IMR-90 (cell line): ENCODE data around the gene CARD8. TPM values are rescaled to one million over a fixed set of nuclear protein-coding genes. Genes with fewer than 3 reads are reported as not detected.

Experiments used
- ATAC-seq: fragments of 200-7000 bp; cut with Tn5 transposase; 2 replicates; pipeline ENCODE4 v1.9.1; 2020; ENCODE audit warnings: low read depth, mild to moderate bottlenecking, moderate library complexity
- BruUV-seq: library from RNA; stranded (reverse); fragments of 400-500 nt; replicated peaks from 2 replicates; lab custom pipeline; 2021; lab: Mats Ljungman, UMichigan
- CTCF ChIA-PET: fragments of 300-600 bp; formaldehyde crosslinking; extraction: SDS; loops from one replicate; lab custom pipeline; 2021; ENCODE audit warnings: antibody characterized with exemption; lab: Yijun Ruan, JAX
- POLR2A ChIA-PET: fragments of 300-600 bp; sonication (Branson Sonifier 250); formaldehyde crosslinking; loops from one replicate; lab custom pipeline; 2022; ENCODE audit warnings: antibody characterized with exemption; ENCODE audit not compliant: unreplicated experiment; lab: Charles Lee
- DNase-seq: peaks from one replicate; pipeline ENCODE4 v3.0.0; 2013
- H2AFZ ChIP-seq: replicated peaks from 2 replicates; pipeline ENCODE3; 2013; ENCODE audit warnings: low read length, mild to moderate bottlenecking; ENCODE audit not compliant: poor library complexity
- H2AK5ac ChIP-seq: 2 replicates; pipeline ENCODE4 v1.6.1; 2013; ENCODE audit warnings: low read depth, low read length, inconsistent platforms
- H2AK9ac ChIP-seq: replicated peaks from 2 replicates; pipeline ENCODE3; 2013; ENCODE audit warnings: mild to moderate bottlenecking, low read depth, low read length, moderate library complexity; ENCODE audit not compliant: poor library complexity
- H2BK120ac ChIP-seq: 2 replicates; pipeline ENCODE4 v1.6.1; 2013; ENCODE audit warnings: low read depth, low read length, inconsistent platforms
- H2BK15ac ChIP-seq: 3 replicates; pipeline ENCODE4 v1.6.1; 2013; ENCODE audit warnings: low read depth, low read length, inconsistent platforms
- H2BK20ac ChIP-seq: 2 replicates; pipeline ENCODE4 v1.6.1; 2013; ENCODE audit warnings: low read depth, mild to moderate bottlenecking, inconsistent platforms, low read length, moderate library complexity
- H2BK5ac ChIP-seq: 2 replicates; pipeline ENCODE4 v1.6.1; 2013; ENCODE audit warnings: mild to moderate bottlenecking, low read depth, low read length, inconsistent platforms; ENCODE audit not compliant: poor library complexity, severe bottlenecking
- H3K14ac ChIP-seq: replicated peaks from 2 replicates; pipeline ENCODE4 v1.6.1; 2013; ENCODE audit warnings: low read depth, low read length, inconsistent platforms
- H3K18ac ChIP-seq: 2 replicates; pipeline ENCODE4 v1.6.1; 2013; ENCODE audit warnings: low read depth, low read length, control low read depth
- H3K23ac ChIP-seq: 2 replicates; pipeline ENCODE4 v1.6.1; 2013; ENCODE audit warnings: low read depth, low read length, inconsistent platforms
- H3K27ac ChIP-seq: 2 replicates; pipeline ENCODE4 v1.5.1; 2013; ENCODE audit warnings: mild to moderate bottlenecking, control low read depth, low read length; ENCODE audit not compliant: insufficient read depth
- H3K27me3 ChIP-seq: 2 replicates; pipeline ENCODE4 v1.6.1; 2013; ENCODE audit warnings: low read length; ENCODE audit not compliant: control insufficient read depth, insufficient read depth
- H3K36me3 ChIP-seq: 2 replicates; pipeline ENCODE4 v1.6.1; 2013; ENCODE audit warnings: low read length, mixed read lengths; ENCODE audit not compliant: control insufficient read depth, insufficient read depth
- H3K4ac ChIP-seq: 2 replicates; pipeline ENCODE4 v1.6.1; 2013; ENCODE audit warnings: low read depth, low read length, inconsistent platforms
- H3K4me1 ChIP-seq: 2 replicates; pipeline ENCODE4 v1.6.1; 2013; ENCODE audit warnings: low read length, mixed read lengths; ENCODE audit not compliant: control insufficient read depth, insufficient read depth
- H3K4me2 ChIP-seq: 2 replicates; pipeline ENCODE4 v1.6.1; 2013; ENCODE audit warnings: low read depth, mild to moderate bottlenecking, control low read depth, low read length, moderate library complexity
- H3K4me3 ChIP-seq: 2 replicates; pipeline ENCODE4 v1.5.1; 2013; ENCODE audit warnings: low read depth, mild to moderate bottlenecking, control low read depth, low read length, moderate library complexity; ENCODE audit not compliant: insufficient read depth
- H3K56ac ChIP-seq: 2 replicates; pipeline ENCODE4 v1.6.1; 2013; ENCODE audit warnings: low read length, inconsistent platforms; ENCODE audit not compliant: insufficient read depth; ENCODE audit errors: extremely low read depth
- H3K79me1 ChIP-seq, 2 experiments: 2 replicates each; pipeline ENCODE4 v1.6.1; 2013; ENCODE audit warnings: low read length in 2 of 2, inconsistent platforms in 1 of 2, low read depth in 1 of 2
- H3K9ac ChIP-seq: 2 replicates; pipeline ENCODE4 v1.6.1; 2013; ENCODE audit warnings: low read depth, low read length, control low read depth
- H3K9me1 ChIP-seq: 2 replicates; pipeline ENCODE4 v1.6.1; 2013; ENCODE audit warnings: low read length, inconsistent platforms; ENCODE audit not compliant: insufficient read depth
- H3K9me3 ChIP-seq: 2 replicates; pipeline ENCODE4 v1.6.1; 2013; ENCODE audit warnings: low read length; ENCODE audit not compliant: control insufficient read depth, insufficient read depth
- H4K20me1 ChIP-seq: 2 replicates; pipeline ENCODE4 v1.6.1; 2013; ENCODE audit warnings: low read length, inconsistent platforms; ENCODE audit not compliant: insufficient read depth
- H4K5ac ChIP-seq: 2 replicates; pipeline ENCODE4 v1.6.1; 2013; ENCODE audit warnings: mild to moderate bottlenecking, low read depth, low read length, control low read depth
- H4K8ac ChIP-seq, 2 experiments: 2 replicates each; pipeline ENCODE4 v1.6.1; 2013; ENCODE audit warnings: low read depth in 2 of 2, low read length in 2 of 2, control low read depth in 1 of 2, inconsistent platforms in 1 of 2
- H4K91ac ChIP-seq: 2 replicates; pipeline ENCODE4 v1.6.1; 2013; ENCODE audit warnings: low read depth, low read length, inconsistent platforms; ENCODE audit not compliant: insufficient read depth
- BHLHE40 ChIP-seq: fragments of 150-350 bp; IDR thresholded peaks from 2 replicates; pipeline ENCODE4 v1.6.1; 2016; ENCODE audit warnings: mild to moderate bottlenecking, low read depth, low read length
- CEBPB ChIP-seq: IDR thresholded peaks from 2 replicates; pipeline ENCODE4 v1.6.1; 2012; ENCODE audit warnings: low read depth, low read length, improper control_type of control experiment
- CHD1 ChIP-seq: IDR thresholded peaks from 2 replicates; pipeline ENCODE4 v1.6.1; 2012; ENCODE audit warnings: low read depth, low read length, improper control_type of control experiment
- FOS ChIP-seq: fragments of 150-350 bp; IDR thresholded peaks from 2 replicates; pipeline ENCODE4 v1.6.1; 2016; ENCODE audit warnings: low read depth, low read length
- MAFK ChIP-seq: IDR thresholded peaks from 2 replicates; pipeline ENCODE4 v1.6.1; 2012; ENCODE audit warnings: low read depth, low read length, improper control_type of control experiment
- MAZ ChIP-seq: IDR thresholded peaks from 2 replicates; pipeline ENCODE4 v1.6.1; 2012; ENCODE audit warnings: low read depth, mild to moderate bottlenecking, low read length, improper control_type of control experiment, moderate library complexity, borderline replicate concordance
- MXI1 ChIP-seq: IDR thresholded peaks from 2 replicates; pipeline ENCODE4 v1.6.1; 2012; ENCODE audit warnings: low read depth, mild to moderate bottlenecking, low read length, moderate library complexity, borderline replicate concordance
- NFE2L2 ChIP-seq: fragments of 150-350 bp; IDR thresholded peaks from 2 replicates; pipeline ENCODE4 v1.6.1; 2016; ENCODE audit warnings: low read depth, mild to moderate bottlenecking, low read length
- POLR2A ChIP-seq: IDR thresholded peaks from 2 replicates; pipeline ENCODE4 v1.6.1; 2012; ENCODE audit warnings: mild to moderate bottlenecking, low read depth, low read length
- RAD21 ChIP-seq: IDR thresholded peaks from 2 replicates; pipeline ENCODE4 v1.6.1; 2012; ENCODE audit warnings: low read length, improper control_type of control experiment
- RCOR1 ChIP-seq: IDR thresholded peaks from 2 replicates; pipeline ENCODE4 v1.6.1; 2012; ENCODE audit warnings: mild to moderate bottlenecking, low read length, improper control_type of control experiment; ENCODE audit not compliant: insufficient replicate concordance
- RFX5 ChIP-seq: IDR thresholded peaks from 2 replicates; pipeline ENCODE4 v1.8.0; 2012; ENCODE audit warnings: low read depth, mild to moderate bottlenecking, low read length, moderate library complexity
- SMC3 ChIP-seq: fragments of 150-350 bp; IDR thresholded peaks from 2 replicates; pipeline ENCODE4 v1.6.1; 2016; ENCODE audit warnings: low read depth, mild to moderate bottlenecking, antibody characterized with exemption, low read length, moderate library complexity
- WGBS, 2 experiments: methylation state at CpG; one replicate each; pipeline versions ENCODE4 v1.1.5 to v1.1.7; 2013; ENCODE audit warnings: missing lambda C conversion rate in 2 of 2; ENCODE audit not compliant: insufficient read length in 1 of 2; ENCODE audit errors: extremely low coverage in 2 of 2; 5-methylcytosine and 5-hydroxymethylcytosine counted together
- dilution Hi-C: fragments of 300-500 bp; cut with HindIII; formaldehyde crosslinking; loops from one replicate; pipeline ENCODE4 v1.14.3; 2018; ENCODE audit warnings: low sequenced_read_pairs; ENCODE audit not compliant: unreplicated experiment
- in situ Hi-C: fragments of 300-500 bp; cut with MboI; formaldehyde crosslinking; loops from 3 replicates; pipeline ENCODE4 v1.14.3; 2019; ENCODE audit warnings: low sequenced_read_pairs, inconsistent platforms, mixed read lengths
- intact Hi-C: fragments of 100-400 bp; cut with micrococcal nuclease; formaldehyde crosslinking; loops from 2 replicates; pipeline ENCODE4 v1.10.0; 2022
- polyA plus RNA-seq, 3 experiments: library from polyadenylated mRNA; depleted of rRNA; stranded (reverse); fragments of >200 nt; gene quantifications; 2 replicates each; pipeline ENCODE4 v1.2.3, GENCODE V29; 2012; ENCODE audit warnings: low replicate concordance in 1 of 3
- total RNA-seq: library from RNA; depleted of rRNA; stranded (reverse); fragments of >200 nt; gene quantifications from 2 replicates; pipeline ENCODE4 v1.2.3, GENCODE V29; 2012
- TF ChIP-seq, protein P1 (sequence below): fragments of 150-350 bp; IDR thresholded peaks from 2 replicates; pipeline ENCODE4 v1.6.1; 2016; ENCODE audit warnings: low read depth, mild to moderate bottlenecking, low read length, moderate library complexity, borderline replicate concordance
- TF ChIP-seq, protein P2 (sequence below): conservative IDR thresholded peaks from 2 replicates; pipeline ENCODE4 v1.5.1; 2012; ENCODE audit warnings: mild to moderate bottlenecking, low read depth, low read length, improper control_type of control experiment
- TF ChIP-seq, protein P3 (sequence below): fragments of 150-350 bp; IDR thresholded peaks from 2 replicates; pipeline ENCODE4 v1.6.1; 2017; ENCODE audit warnings: mild to moderate bottlenecking, antibody characterized with exemption, low read length, low read depth

CARD8 gene
- total and polyA plus RNA-seq, 2 of the 4 experiments (the other 2 are of a cell fraction) = 11.3 to 15.5 TPM

DNA sequence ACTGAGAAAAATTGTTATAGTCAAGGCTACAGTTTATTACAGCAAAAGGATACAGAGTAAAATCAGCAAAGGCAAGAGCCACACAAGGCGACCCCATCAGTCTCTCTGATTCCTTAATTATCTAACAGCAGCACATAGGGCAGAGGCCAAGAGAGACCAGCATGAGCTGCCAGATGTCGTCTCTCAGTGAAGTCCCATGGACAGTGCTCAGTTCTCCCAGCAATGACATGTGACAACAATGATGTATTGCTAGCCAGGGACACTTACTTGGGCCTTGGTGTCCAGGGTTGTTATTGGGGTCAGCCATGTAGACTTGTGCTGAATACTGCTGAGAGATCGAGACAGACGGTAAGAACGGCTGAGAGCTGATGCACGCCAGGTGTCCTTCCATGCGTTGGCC lies 63.0 kb downstream of the CARD8 start:
- H3K4me1 ChIP-seq = no peaks in the 10 kb centered on the region
- H2BK15ac ChIP-seq = no peak overlapping the region
- peaks cover 4% of the 10 kb centered on the region; the same call in 1 of the 2 replicates for H4K20me1 ChIP-seq
- ATAC-seq (no peak), DNase-seq (no peak)
- no peak overlapping the region for H2BK20ac ChIP-seq
- in situ Hi-C loops (no loop called here), dilution Hi-C loops (no loop called here), intact Hi-C loops (no loop called here)
- no peak overlapping the region for H3K18ac ChIP-seq
- H3K14ac ChIP-seq = no peak overlapping the region
- H3K23ac ChIP-seq = no peak overlapping the region
- H3K4ac ChIP-seq = no peak overlapping the region
- H3K4me3 ChIP-seq = no peak overlapping the region
- peaks cover 5% of the 10 kb centered on the region for H3K36me3 ChIP-seq
- TF ChIP-seq, protein P1, sequence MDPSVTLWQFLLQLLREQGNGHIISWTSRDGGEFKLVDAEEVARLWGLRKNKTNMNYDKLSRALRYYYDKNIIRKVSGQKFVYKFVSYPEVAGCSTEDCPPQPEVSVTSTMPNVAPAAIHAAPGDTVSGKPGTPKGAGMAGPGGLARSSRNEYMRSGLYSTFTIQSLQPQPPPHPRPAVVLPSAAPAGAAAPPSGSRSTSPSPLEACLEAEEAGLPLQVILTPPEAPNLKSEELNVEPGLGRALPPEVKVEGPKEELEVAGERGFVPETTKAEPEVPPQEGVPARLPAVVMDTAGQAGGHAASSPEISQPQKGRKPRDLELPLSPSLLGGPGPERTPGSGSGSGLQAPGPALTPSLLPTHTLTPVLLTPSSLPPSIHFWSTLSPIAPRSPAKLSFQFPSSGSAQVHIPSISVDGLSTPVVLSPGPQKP = no peak
- TF ChIP-seq FOS (no peak), RAD21 (no peak), MAZ (no peak), CHD1 (no peak), RFX5 (no peak), SMC3 (no peak), MXI1 (no peak), CEBPB (no peak), BHLHE40 (no peak), RCOR1 (no peak), MAFK (no peak), POLR2A (no peak), NFE2L2 (no peak)
- TF ChIP-seq, protein P2, sequence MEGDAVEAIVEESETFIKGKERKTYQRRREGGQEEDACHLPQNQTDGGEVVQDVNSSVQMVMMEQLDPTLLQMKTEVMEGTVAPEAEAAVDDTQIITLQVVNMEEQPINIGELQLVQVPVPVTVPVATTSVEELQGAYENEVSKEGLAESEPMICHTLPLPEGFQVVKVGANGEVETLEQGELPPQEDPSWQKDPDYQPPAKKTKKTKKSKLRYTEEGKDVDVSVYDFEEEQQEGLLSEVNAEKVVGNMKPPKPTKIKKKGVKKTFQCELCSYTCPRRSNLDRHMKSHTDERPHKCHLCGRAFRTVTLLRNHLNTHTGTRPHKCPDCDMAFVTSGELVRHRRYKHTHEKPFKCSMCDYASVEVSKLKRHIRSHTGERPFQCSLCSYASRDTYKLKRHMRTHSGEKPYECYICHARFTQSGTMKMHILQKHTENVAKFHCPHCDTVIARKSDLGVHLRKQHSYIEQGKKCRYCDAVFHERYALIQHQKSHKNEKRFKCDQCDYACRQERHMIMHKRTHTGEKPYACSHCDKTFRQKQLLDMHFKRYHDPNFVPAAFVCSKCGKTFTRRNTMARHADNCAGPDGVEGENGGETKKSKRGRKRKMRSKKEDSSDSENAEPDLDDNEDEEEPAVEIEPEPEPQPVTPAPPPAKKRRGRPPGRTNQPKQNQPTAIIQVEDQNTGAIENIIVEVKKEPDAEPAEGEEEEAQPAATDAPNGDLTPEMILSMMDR = no peak
- TF ChIP-seq, protein P3, sequence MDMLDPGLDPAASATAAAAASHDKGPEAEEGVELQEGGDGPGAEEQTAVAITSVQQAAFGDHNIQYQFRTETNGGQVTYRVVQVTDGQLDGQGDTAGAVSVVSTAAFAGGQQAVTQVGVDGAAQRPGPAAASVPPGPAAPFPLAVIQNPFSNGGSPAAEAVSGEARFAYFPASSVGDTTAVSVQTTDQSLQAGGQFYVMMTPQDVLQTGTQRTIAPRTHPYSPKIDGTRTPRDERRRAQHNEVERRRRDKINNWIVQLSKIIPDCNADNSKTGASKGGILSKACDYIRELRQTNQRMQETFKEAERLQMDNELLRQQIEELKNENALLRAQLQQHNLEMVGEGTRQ = no peak
- no peak overlapping the region for H3K4me2 ChIP-seq
- H4K8ac ChIP-seq = no peak overlapping the region
- POLR2A ChIA-PET = no interaction called here
- no peak overlapping the region for H3K27ac ChIP-seq
- H3K27me3 ChIP-seq = no peaks in the 10 kb centered on the region
- H2BK120ac ChIP-seq = no peak overlapping the region
- no peak overlapping the region for H4K5ac ChIP-seq
- no peak overlapping the region for H2AK9ac ChIP-seq
- H2AK5ac ChIP-seq = no peak overlapping the region
- peaks cover 0 to 4% of the 10 kb centered on the region in 2 experiments; a peak in 2 of 4 replicates for H3K79me1 ChIP-seq
- CTCF ChIA-PET = no interaction called here
- no peak overlapping the region for H2BK5ac ChIP-seq
- H3K56ac ChIP-seq = no peak overlapping the region
- no peaks in the 10 kb centered on the region for H3K9me3 ChIP-seq
- no TSS peak for BruUV-seq
- H3K9ac ChIP-seq = no peak overlapping the region
- no peak overlapping the region for H2AFZ ChIP-seq
- peaks cover 9% of the 10 kb centered on the region for H3K9me1 ChIP-seq
- no peak overlapping the region for H4K91ac ChIP-seq
- WGBS, 2 experiments = 93% methylated on average over 3 of the region's 7 CpGs; no CpG with 5 or more reads in 1 of the 2 experiments
